Suprapubic skin (tissue), 4 donors: ENCODE results near the gene TRNAU1AP. TPM values are rescaled to one million over a fixed set of nuclear protein-coding genes. Genes with fewer than 3 reads are reported as not detected.
"Not testable (repeated sequence)": the region's sequence is repeated elsewhere in the genome, so short reads cannot be mapped to it uniquely, and the experiment has no call there.

Experiments used
- DNase-seq, 2 donors: peaks; one replicate each; pipeline ENCODE4 v3.0.0-alpha.2; 2019; ENCODE audit warnings: low spot score in 2 of 2
- H3K27ac ChIP-seq: fragments of 200-600 bp; sonication (generic); one replicate; pipeline ENCODE4 v1.5.1; 2019
- H3K27me3 ChIP-seq: fragments of 200-600 bp; sonication (generic); one replicate; pipeline ENCODE4 v1.5.1; 2019
- H3K36me3 ChIP-seq: fragments of 200-600 bp; sonication (generic); one replicate; pipeline ENCODE4 v1.5.1; 2019
- H3K4me1 ChIP-seq: fragments of 200-600 bp; sonication (generic); one replicate; pipeline ENCODE4 v1.5.1; 2019
- H3K4me3 ChIP-seq: fragments of 200-600 bp; sonication (generic); one replicate; pipeline ENCODE4 v1.5.1; 2019; ENCODE audit warnings: mild to moderate bottlenecking
- H3K9me3 ChIP-seq: fragments of 200-600 bp; sonication (generic); one replicate; pipeline ENCODE4 v1.5.1; 2019
- EP300 ChIP-seq: sonication (generic); formaldehyde crosslinking; IDR thresholded peaks from one replicate; pipeline ENCODE4 v1.6.1; 2017; ENCODE audit warnings: antibody characterized with exemption
- POLR2A ChIP-seq, 2 donors: fragments of 450-650 bp; IDR thresholded peaks; one replicate each; pipeline ENCODE4 v1.6.1; 2017; ENCODE audit warnings: antibody characterized with exemption in 2 of 2, mild to moderate bottlenecking in 2 of 2, moderate library complexity in 2 of 2
- POLR2AphosphoS5 ChIP-seq, 3 donors: sonication (generic); formaldehyde crosslinking; IDR thresholded peaks; one replicate each; pipeline ENCODE4 v1.6.1; 2017; ENCODE audit warnings: antibody characterized with exemption in 3 of 3
- WGBS: methylation state at CpG from one replicate; pipeline ENCODE4 v1.1.5; 2018; 5-methylcytosine and 5-hydroxymethylcytosine counted together
- total RNA-seq, 4 donors: library from RNA; depleted of rRNA; stranded (reverse); fragments of >200 nt; gene quantifications; one replicate each; pipeline ENCODE4 v1.1.0, GENCODE V29; 2016
- TF ChIP-seq, protein P1 (sequence below), 2 donors: fragments of 200-600 bp in 1 of 2; fragments of 450-650 bp in 1 of 2; sonication (generic) in 1 of 2; IDR thresholded peaks; one replicate each; pipeline ENCODE4 v1.5.1; 2016 to 2019; ENCODE audit warnings: antibody characterized with exemption in 2 of 2, mild to moderate bottlenecking in 1 of 2, moderate library complexity in 1 of 2

Gene TRNAU1AP
- total RNA-seq, 4 donors from 2014 or later: 17.6 to 36.7 (median 21.5) TPM

GRCh38 chr1:28592321-28593071, 39.6 kb downstream of the TRNAU1AP start:
- H3K4me3 ChIP-seq: peak overlapping the region; percentile 65

DNA sequence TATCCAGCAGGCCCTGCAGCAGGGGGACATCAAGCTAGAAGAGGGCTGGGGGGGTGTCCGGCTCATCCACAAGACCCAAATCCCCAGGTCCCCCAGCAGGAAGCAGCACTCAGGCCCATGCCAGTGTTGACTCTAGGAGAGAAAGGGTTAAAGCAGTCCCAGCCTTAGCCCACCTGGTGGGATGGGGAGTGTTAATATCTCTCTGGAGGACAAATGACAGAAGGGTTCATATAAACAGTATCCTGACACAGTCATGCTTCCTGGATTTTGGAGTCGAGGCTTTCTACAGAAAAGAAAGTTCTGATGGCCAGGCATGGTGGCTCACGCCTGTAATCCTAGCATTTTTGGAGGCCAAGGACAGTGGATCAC, 41.1 kb downstream of the TRNAU1AP start:
- H3K9me3 ChIP-seq, DNase-seq, H3K27me3 ChIP-seq, H3K36me3 ChIP-seq, H3K27ac ChIP-seq, H3K4me3 ChIP-seq: not testable (repeated sequence)
- H3K4me1 ChIP-seq: peaks cover 37% of the 10 kb centered on the region
- 72% methylated on average over 3 of the region's 3 CpGs for WGBS

More at GRCh38 chr1:28592321-28593071, 39.6 kb downstream of the TRNAU1AP start:
- Histone ChIP-seq H3K36me3 (no peaks in the 10 kb centered on the region), H3K9me3 (no peaks in the 10 kb centered on the region), H3K27ac (no peak overlapping the region), H3K4me1 (peaks cover 37% of the 10 kb centered on the region), H3K27me3 (no peaks in the 10 kb centered on the region)
- TF ChIP-seq EP300: no peak
- DNase-seq: peak in 1 of 2 donors; percentile 67
- WGBS: 33% methylated on average over 11 of the region's 81 CpGs

- H3K4me1 ChIP-seq: peaks cover 36% of the 10 kb centered on the region
- not testable (repeated sequence) for DNase-seq, H3K4me3 ChIP-seq, H3K9me3 ChIP-seq, H3K36me3 ChIP-seq, H3K27me3 ChIP-seq, H3K27ac ChIP-seq
- 41% methylated on average over 7 of the region's 7 CpGs for WGBS
These were observed 42.0 kb downstream of the TRNAU1AP start for GRCh38 chr1:28594686-28595411.

DNA sequence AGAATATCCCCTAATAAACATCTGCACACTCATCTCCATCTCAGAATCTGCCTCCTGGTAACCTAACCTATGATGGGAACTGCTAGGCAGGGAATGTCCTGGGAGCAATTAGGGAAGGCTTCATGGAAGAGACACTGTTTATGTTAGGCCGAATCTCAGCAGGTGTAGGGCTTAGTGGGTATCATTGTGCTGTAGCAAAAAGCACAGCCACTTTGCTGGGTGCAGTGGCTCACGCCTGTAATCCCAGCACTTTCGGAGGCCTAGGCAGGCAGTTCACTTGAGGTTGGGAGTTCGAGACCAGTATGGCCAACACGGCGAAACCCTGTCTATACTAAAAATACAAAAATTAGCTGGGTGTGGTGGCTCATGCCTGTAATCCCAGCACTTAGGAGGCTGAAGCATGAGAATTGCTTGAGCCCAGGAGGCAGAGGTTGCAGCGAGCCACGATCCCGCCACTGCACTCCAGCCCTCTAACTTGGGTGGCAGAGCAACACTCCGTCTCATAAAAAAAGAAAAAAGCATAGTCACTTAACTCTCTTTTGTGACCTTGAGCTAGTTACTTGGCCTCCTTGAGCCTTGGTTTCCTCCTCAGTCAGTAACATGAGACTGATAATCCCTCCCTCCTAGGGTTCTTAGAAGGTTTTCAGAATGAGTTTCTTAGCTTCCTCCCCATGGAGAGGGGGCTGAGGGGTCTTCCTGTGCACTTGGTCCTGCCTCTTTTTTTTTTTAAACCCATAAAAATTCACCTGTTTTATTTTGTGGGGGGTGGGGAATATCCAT, 42.7 kb downstream of the TRNAU1AP start:
- Histone ChIP-seq H3K36me3 (no peaks in the 10 kb centered on the region), H3K27me3 (no peaks in the 10 kb centered on the region), H3K9me3 (no peaks in the 10 kb centered on the region), H3K27ac (no peak overlapping the region), H3K4me1 (peaks cover 29% of the 10 kb centered on the region), H3K4me3 (no peak overlapping the region)
- 93% methylated on average over 10 of the region's 10 CpGs for WGBS
- DNase-seq: no peak
- TF ChIP-seq POLR2AphosphoS5 (IDR thresholded peaks at IDR 0.05): no peak
- TF ChIP-seq EP300: no peak
- TF ChIP-seq, protein P1, sequence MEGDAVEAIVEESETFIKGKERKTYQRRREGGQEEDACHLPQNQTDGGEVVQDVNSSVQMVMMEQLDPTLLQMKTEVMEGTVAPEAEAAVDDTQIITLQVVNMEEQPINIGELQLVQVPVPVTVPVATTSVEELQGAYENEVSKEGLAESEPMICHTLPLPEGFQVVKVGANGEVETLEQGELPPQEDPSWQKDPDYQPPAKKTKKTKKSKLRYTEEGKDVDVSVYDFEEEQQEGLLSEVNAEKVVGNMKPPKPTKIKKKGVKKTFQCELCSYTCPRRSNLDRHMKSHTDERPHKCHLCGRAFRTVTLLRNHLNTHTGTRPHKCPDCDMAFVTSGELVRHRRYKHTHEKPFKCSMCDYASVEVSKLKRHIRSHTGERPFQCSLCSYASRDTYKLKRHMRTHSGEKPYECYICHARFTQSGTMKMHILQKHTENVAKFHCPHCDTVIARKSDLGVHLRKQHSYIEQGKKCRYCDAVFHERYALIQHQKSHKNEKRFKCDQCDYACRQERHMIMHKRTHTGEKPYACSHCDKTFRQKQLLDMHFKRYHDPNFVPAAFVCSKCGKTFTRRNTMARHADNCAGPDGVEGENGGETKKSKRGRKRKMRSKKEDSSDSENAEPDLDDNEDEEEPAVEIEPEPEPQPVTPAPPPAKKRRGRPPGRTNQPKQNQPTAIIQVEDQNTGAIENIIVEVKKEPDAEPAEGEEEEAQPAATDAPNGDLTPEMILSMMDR (IDR thresholded peaks at IDR 0.05): no peak

DNA sequence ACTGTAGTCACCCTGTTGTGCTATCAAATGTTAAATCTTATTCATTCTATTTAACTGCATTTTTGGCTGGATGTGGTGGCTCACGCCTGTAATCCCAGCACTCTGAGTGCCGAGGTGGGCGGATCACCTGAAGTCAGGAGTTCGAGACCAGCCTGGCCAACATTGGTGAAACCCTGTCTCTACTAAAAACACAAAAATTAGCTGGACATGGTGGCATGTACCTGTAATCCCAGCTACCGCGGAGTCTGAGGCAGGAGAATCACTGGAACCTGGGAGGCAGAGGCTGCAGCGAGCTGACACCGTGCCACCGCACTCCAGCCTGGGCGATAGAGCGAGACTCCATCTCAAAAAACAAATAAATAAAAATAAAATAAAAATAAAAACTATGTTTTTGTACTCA, 43.4 kb downstream of the TRNAU1AP start:
- not testable (repeated sequence) for H3K9me3 ChIP-seq, H3K4me3 ChIP-seq, H3K27me3 ChIP-seq, DNase-seq, H3K36me3 ChIP-seq, H3K27ac ChIP-seq
- WGBS: 92% methylated on average over 11 of the region's 11 CpGs
- H3K4me1 ChIP-seq: peaks cover 25% of the 10 kb centered on the region

GRCh38 chr1:28601696-28602095, 48.8 kb downstream of the TRNAU1AP start:
- TF ChIP-seq, protein P1 (IDR thresholded peaks at IDR 0.05): no peak
- TF ChIP-seq POLR2A (IDR thresholded peaks at IDR 0.05): no peak
- no peak for TF ChIP-seq EP300
- TF ChIP-seq POLR2AphosphoS5 (IDR thresholded peaks at IDR 0.05): no peak
- Histone ChIP-seq H3K4me3 (no peak overlapping the region), H3K27ac (no peak overlapping the region), H3K4me1 (peaks cover 4% of the 10 kb centered on the region), H3K9me3 (no peaks in the 10 kb centered on the region), H3K36me3 (peaks cover 39% of the 10 kb centered on the region), H3K27me3 (no peaks in the 10 kb centered on the region)
- 49% methylated on average over 3 of the region's 3 CpGs for WGBS
- DNase-seq: no peak
